IPS-20b (cell line): ENCODE data around the gene PRDM16.

Experiments
- H3K27ac ChIP-seq: one replicate; pipeline ENCODE4 v1.5.1; 2013; ENCODE audit warnings: low read length
- H3K27me3 ChIP-seq: 2 replicates; pipeline ENCODE4 v1.6.1; 2013; ENCODE audit warnings: mild to moderate bottlenecking, low read length, inconsistent platforms; ENCODE audit not compliant: insufficient read depth
- H3K36me3 ChIP-seq: 2 replicates; pipeline ENCODE4 v1.6.1; 2013; ENCODE audit warnings: low read depth, mild to moderate bottlenecking, inconsistent platforms, low read length, moderate library complexity; ENCODE audit not compliant: insufficient read depth
- H3K4me1 ChIP-seq: 2 replicates; pipeline ENCODE4 v1.6.1; 2013; ENCODE audit warnings: mild to moderate bottlenecking, control low read depth, inconsistent platforms, low read length, moderate library complexity; ENCODE audit not compliant: insufficient read depth
- H3K4me3 ChIP-seq: 2 replicates; pipeline ENCODE4 v1.5.1; 2013; ENCODE audit warnings: mild to moderate bottlenecking, low read length, inconsistent platforms
- H3K9ac ChIP-seq: 2 replicates; pipeline ENCODE4 v1.6.1; 2013; ENCODE audit warnings: low read depth, mild to moderate bottlenecking, inconsistent platforms, low read length, moderate library complexity
- H3K9me3 ChIP-seq: 2 replicates; pipeline ENCODE4 v1.6.1; 2013; ENCODE audit warnings: mild to moderate bottlenecking, low read depth, low read length, inconsistent platforms; ENCODE audit not compliant: insufficient read depth

Gene PRDM16

GRCh38 chr1:3438661-3439180 lies 369.7 kb downstream of the PRDM16 start:
- H3K27ac ChIP-seq, result no peak overlapping the region
- no peaks in the 10 kb centered on the region for H3K27me3 ChIP-seq
- no peaks in the 10 kb centered on the region for H3K9me3 ChIP-seq
- H3K4me3 ChIP-seq, result no peak overlapping the region
- no peak overlapping the region for H3K9ac ChIP-seq
- H3K4me1 ChIP-seq, result no peaks in the 10 kb centered on the region
- no peaks in the 10 kb centered on the region for H3K36me3 ChIP-seq

GRCh38 chr1:3439346-3440299 lies 370.6 kb downstream of the PRDM16 start:
- Histone ChIP-seq H3K27me3 (no peaks in the 10 kb centered on the region), H3K36me3 (no peaks in the 10 kb centered on the region), H3K4me1 (no peaks in the 10 kb centered on the region), H3K4me3 (no peak overlapping the region), H3K9me3 (no peaks in the 10 kb centered on the region), H3K9ac (no peak overlapping the region), H3K27ac (no peak overlapping the region)

- no peaks in the 10 kb centered on the region for H3K27me3 ChIP-seq
- H3K4me1 ChIP-seq, result no peaks in the 10 kb centered on the region
- H3K4me3 ChIP-seq, result no peak overlapping the region
- H3K9me3 ChIP-seq, result no peaks in the 10 kb centered on the region
- no peaks in the 10 kb centered on the region for H3K36me3 ChIP-seq
- no peak overlapping the region for H3K27ac ChIP-seq
- no peak overlapping the region for H3K9ac ChIP-seq
Observed at GRCh38 chr1:3440300-3440681, 371.3 kb downstream of the PRDM16 start.

GRCh38 chr1:3440711-3441409 lies 371.9 kb downstream of the PRDM16 start:
- H3K4me3 ChIP-seq, result no peak overlapping the region
- H3K9ac ChIP-seq, result no peak overlapping the region
- no peaks in the 10 kb centered on the region for H3K36me3 ChIP-seq
- H3K4me1 ChIP-seq, result no peaks in the 10 kb centered on the region
- H3K27me3 ChIP-seq, result no peaks in the 10 kb centered on the region
- H3K9me3 ChIP-seq, result no peaks in the 10 kb centered on the region
- no peak overlapping the region for H3K27ac ChIP-seq

GRCh38 chr1:3441410-3441847 lies 372.4 kb downstream of the PRDM16 start:
- Histone ChIP-seq H3K4me3 (no peak overlapping the region), H3K4me1 (no peaks in the 10 kb centered on the region), H3K36me3 (no peaks in the 10 kb centered on the region), H3K9ac (no peak overlapping the region), H3K27ac (no peak overlapping the region), H3K27me3 (no peaks in the 10 kb centered on the region), H3K9me3 (no peaks in the 10 kb centered on the region)

- Histone ChIP-seq H3K9ac (no peak overlapping the region), H3K4me1 (no peaks in the 10 kb centered on the region), H3K4me3 (no peak overlapping the region), H3K9me3 (no peaks in the 10 kb centered on the region), H3K27ac (no peak overlapping the region), H3K36me3 (no peaks in the 10 kb centered on the region), H3K27me3 (no peaks in the 10 kb centered on the region)
Observed at GRCh38 chr1:3441880-3442279, 372.9 kb downstream of the PRDM16 start.

- Histone ChIP-seq H3K36me3 (no peaks in the 10 kb centered on the region), H3K4me1 (no peaks in the 10 kb centered on the region), H3K9me3 (no peaks in the 10 kb centered on the region), H3K27ac (no peak overlapping the region), H3K4me3 (no peak overlapping the region), H3K27me3 (no peaks in the 10 kb centered on the region), H3K9ac (no peak overlapping the region)
Observed at GRCh38 chr1:3442331-3442730, 373.3 kb downstream of the PRDM16 start.

- H3K27me3 ChIP-seq, result no peaks in the 10 kb centered on the region
- H3K9me3 ChIP-seq, result no peaks in the 10 kb centered on the region
- H3K27ac ChIP-seq, result no peak overlapping the region
- no peaks in the 10 kb centered on the region for H3K36me3 ChIP-seq
- H3K4me3 ChIP-seq, result no peak overlapping the region
- no peak overlapping the region for H3K9ac ChIP-seq
- no peaks in the 10 kb centered on the region for H3K4me1 ChIP-seq
Observed at GRCh38 chr1:3442901-3443300, 373.9 kb downstream of the PRDM16 start.

- H3K27ac ChIP-seq, result no peak overlapping the region
- no peaks in the 10 kb centered on the region for H3K36me3 ChIP-seq
- no peaks in the 10 kb centered on the region for H3K9me3 ChIP-seq
- H3K9ac ChIP-seq, result no peak overlapping the region
- H3K27me3 ChIP-seq, result no peaks in the 10 kb centered on the region
- H3K4me1 ChIP-seq, result no peaks in the 10 kb centered on the region
- H3K4me3 ChIP-seq, result no peak overlapping the region
Observed at GRCh38 chr1:3443807-3444206, 374.8 kb downstream of the PRDM16 start.

- Histone ChIP-seq H3K27me3 (no peaks in the 10 kb centered on the region), H3K4me3 (no peak overlapping the region), H3K9me3 (no peaks in the 10 kb centered on the region), H3K36me3 (no peaks in the 10 kb centered on the region), H3K27ac (no peak overlapping the region), H3K9ac (no peak overlapping the region), H3K4me1 (no peaks in the 10 kb centered on the region)
Observed at GRCh38 chr1:3444298-3444697, 375.3 kb downstream of the PRDM16 start.

GRCh38 chr1:3444736-3445135 lies 375.7 kb downstream of the PRDM16 start:
- H3K9me3 ChIP-seq, result no peaks in the 10 kb centered on the region
- no peaks in the 10 kb centered on the region for H3K27me3 ChIP-seq
- no peaks in the 10 kb centered on the region for H3K36me3 ChIP-seq
- no peak overlapping the region for H3K4me3 ChIP-seq
- H3K9ac ChIP-seq, result no peak overlapping the region
- H3K4me1 ChIP-seq, result no peaks in the 10 kb centered on the region
- no peak overlapping the region for H3K27ac ChIP-seq
